GM06990 (cell line): ENCODE results near the gene GCLC.

Experiments
- DNase-seq: peaks from one replicate; pipeline ENCODE4 v3.0.0-alpha.2; 2011; ENCODE audit not compliant: insufficient read length; ENCODE audit errors: extremely low read depth
- H3K27me3 ChIP-seq: replicated peaks from 2 replicates; pipeline ENCODE4 v1.6.0; 2011; ENCODE audit warnings: low read length; ENCODE audit not compliant: control insufficient read depth, insufficient read depth
- H3K36me3 ChIP-seq: 2 replicates; pipeline ENCODE4 v1.5.1; 2011; ENCODE audit warnings: low read length; ENCODE audit not compliant: control insufficient read depth, insufficient read depth
- H3K4me3 ChIP-seq: replicated peaks from 2 replicates; pipeline ENCODE4 v1.5.1; 2011; ENCODE audit warnings: low read depth, mild to moderate bottlenecking, control low read depth, low read length
- TF ChIP-seq, protein P1 (sequence below): IDR thresholded peaks from 2 replicates; pipeline ENCODE4 v1.5.1; 2011; ENCODE audit warnings: low read length, control low read depth, mild to moderate bottlenecking, inconsistent platforms; ENCODE audit not compliant: insufficient read depth, poor library complexity, severe bottlenecking

The GCLC gene

GRCh38 chr6:53536561-53536960 is 8.3 kb downstream of the GCLC start:
- Histone ChIP-seq H3K4me3 (no peak overlapping the region), H3K36me3 (no peaks in the 10 kb centered on the region), H3K27me3 (no peaks in the 10 kb centered on the region)
- TF ChIP-seq, protein P1, sequence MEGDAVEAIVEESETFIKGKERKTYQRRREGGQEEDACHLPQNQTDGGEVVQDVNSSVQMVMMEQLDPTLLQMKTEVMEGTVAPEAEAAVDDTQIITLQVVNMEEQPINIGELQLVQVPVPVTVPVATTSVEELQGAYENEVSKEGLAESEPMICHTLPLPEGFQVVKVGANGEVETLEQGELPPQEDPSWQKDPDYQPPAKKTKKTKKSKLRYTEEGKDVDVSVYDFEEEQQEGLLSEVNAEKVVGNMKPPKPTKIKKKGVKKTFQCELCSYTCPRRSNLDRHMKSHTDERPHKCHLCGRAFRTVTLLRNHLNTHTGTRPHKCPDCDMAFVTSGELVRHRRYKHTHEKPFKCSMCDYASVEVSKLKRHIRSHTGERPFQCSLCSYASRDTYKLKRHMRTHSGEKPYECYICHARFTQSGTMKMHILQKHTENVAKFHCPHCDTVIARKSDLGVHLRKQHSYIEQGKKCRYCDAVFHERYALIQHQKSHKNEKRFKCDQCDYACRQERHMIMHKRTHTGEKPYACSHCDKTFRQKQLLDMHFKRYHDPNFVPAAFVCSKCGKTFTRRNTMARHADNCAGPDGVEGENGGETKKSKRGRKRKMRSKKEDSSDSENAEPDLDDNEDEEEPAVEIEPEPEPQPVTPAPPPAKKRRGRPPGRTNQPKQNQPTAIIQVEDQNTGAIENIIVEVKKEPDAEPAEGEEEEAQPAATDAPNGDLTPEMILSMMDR, result no peak
- DNase-seq, result no peak

- H3K27me3 ChIP-seq, result no peaks in the 10 kb centered on the region
- no peak overlapping the region for H3K4me3 ChIP-seq
Measured at GRCh38 chr6:53532942-53533341, 12.0 kb downstream of the GCLC start.

GRCh38 chr6:53532061-53532797 is 12.7 kb downstream of the GCLC start:
- no peaks in the 10 kb centered on the region for H3K36me3 ChIP-seq
- H3K27me3 ChIP-seq, result no peaks in the 10 kb centered on the region
- H3K4me3 ChIP-seq, result no peak overlapping the region
- TF ChIP-seq, protein P1, result no peak
- DNase-seq, result no peak

More at GRCh38 chr6:53532942-53533341, 12.0 kb downstream of the GCLC start:
- TF ChIP-seq, protein P1, result no peak
- H3K36me3 ChIP-seq, result no peaks in the 10 kb centered on the region
- DNase-seq, result no peak

GRCh38 chr6:53530780-53531386 is 14.0 kb downstream of the GCLC start:
- DNase-seq, result no peak
- Histone ChIP-seq H3K4me3 (no peak overlapping the region), H3K27me3 (no peaks in the 10 kb centered on the region), H3K36me3 (no peaks in the 10 kb centered on the region)
- TF ChIP-seq, protein P1, result no peak

DNA sequence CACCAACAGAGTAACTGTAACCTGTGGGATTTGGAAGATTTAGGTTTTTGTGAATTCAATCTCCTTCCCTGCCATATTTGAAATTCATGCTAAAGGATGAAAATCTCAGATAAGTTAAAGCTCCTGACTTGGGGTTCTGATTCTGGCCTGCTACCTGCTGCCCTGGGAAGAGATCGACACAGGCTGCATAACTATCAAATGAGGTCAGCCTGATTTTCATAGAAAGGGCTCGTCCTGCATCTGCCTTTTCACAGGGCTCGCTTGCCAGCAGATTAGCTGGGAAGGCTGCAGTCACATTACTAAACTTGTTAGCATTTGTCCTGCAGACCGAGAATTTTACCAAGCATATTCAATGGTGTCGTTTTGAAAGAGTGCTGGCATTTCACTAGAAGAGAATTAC is 14.6 kb downstream of the GCLC start:
- Histone ChIP-seq H3K27me3 (no peaks in the 10 kb centered on the region), H3K4me3 (no peak overlapping the region), H3K36me3 (no peaks in the 10 kb centered on the region)
- no peak for DNase-seq
- TF ChIP-seq, protein P1, result no peak
